K562 (cell line): ENCODE data around the gene CCDC138.

ENCODE experiments used
- NCOA6 ChIP-seq: fragments of 450-650 bp; IDR thresholded peaks from 2 replicates; pipeline ENCODE4 v1.6.1; 2017; ENCODE audit warnings: mild to moderate bottlenecking
- SMARCC2 ChIP-seq: fragments of 450-650 bp; IDR thresholded peaks from 2 replicates; pipeline ENCODE4 v1.6.1; 2017; ENCODE audit warnings: antibody characterized with exemption, moderate library complexity, mild to moderate bottlenecking, low read depth

GRCh38 chr2:108854484-108854883 is 67.9 kb downstream of the CCDC138 start:
- TF ChIP-seq NCOA6: no peak
- no peak for TF ChIP-seq SMARCC2
